Stimulated activated naive CD8-positive, alpha-beta T cell treated with anti-CD3 and anti-CD28 coated beads, Interleukin-15, amount 100 ng/mL, for 72 hours (primary cell): ENCODE measurements around the gene RASL12.
"Not testable (repeated sequence)": the region's sequence is repeated elsewhere in the genome, so short reads cannot be mapped to it uniquely, and the experiment has no call there.

Experiments
- ATAC-seq: fragments of 150-1000 bp; cut with Tn5 transposase; 2 replicates; pipeline ENCODE4 v1.10.0; 2021; ENCODE audit warnings: mild to moderate bottlenecking, moderate library complexity
- DNase-seq, 2 donors: peaks; one replicate each; pipeline ENCODE4 v3.0.0; 2021 to 2022
- H3K27ac Mint-ChIP-seq, 2 donors: one replicate each; pipeline ENCODE4 v1.8.0; 2022; ENCODE audit warnings: mild to moderate bottlenecking in 2 of 2, mixed read lengths in 2 of 2, moderate library complexity in 2 of 2
- H3K27me3 Mint-ChIP-seq: one replicate; pipeline ENCODE4 v1.8.0; 2022; ENCODE audit warnings: mixed read lengths
- H3K4me1 Mint-ChIP-seq: one replicate; pipeline ENCODE4 v1.8.0; 2022; ENCODE audit warnings: mild to moderate bottlenecking, mixed read lengths
- H3K4me3 Mint-ChIP-seq, 2 donors: one replicate each; pipeline ENCODE4 v1.8.0; 2022; ENCODE audit warnings: mild to moderate bottlenecking in 2 of 2, mixed read lengths in 2 of 2, moderate library complexity in 1 of 2
- H3K9me3 Mint-ChIP-seq, 2 donors: one replicate each; pipeline ENCODE4 v1.8.0; 2022; ENCODE audit warnings: mixed read lengths in 2 of 2

The RASL12 gene

DNA sequence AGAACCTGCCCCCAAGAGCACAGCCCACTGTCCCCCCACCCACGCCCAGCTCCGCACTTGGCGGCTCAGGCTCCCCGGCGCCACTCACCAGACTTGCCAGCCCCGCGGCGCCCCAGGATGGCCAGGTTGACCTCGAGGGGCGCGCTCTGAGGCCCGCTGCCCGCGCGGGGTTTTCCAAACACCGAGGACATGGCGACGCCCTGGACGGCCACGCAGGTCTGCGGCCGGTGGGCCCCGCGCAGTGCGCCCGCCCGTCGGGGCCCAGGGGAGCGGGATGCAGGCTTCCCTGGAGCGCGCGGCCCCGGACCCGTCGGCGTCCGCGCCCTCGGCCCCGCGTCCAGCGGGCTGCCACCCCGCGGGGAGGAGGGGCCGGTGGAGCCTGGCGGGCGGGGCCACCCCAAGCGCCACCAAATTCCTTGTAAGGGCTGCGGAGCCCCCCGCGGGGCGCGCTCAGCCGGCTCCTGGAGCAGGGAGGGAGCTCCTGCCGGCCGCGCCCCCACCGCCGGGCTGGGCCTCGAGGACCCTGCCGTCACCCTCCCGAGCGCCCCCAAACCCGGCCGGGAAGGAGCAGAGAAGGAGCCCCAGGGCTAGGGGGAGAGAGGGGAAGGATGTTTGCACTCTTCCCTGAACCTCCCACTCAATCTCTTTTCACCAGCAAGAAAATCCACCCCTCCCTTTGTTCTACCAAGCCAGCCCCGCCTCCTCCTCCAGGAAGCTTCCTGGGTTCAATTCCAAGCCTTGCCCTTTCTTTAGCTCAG, at the start of gene RASL12:
RASL12 (minus strand) TSS at position 347 of the 758 bp plus-strand sequence; CDS start at position 191, 156 bp downstream.
- H3K4me1 Mint-ChIP-seq, result peaks cover 19% of the 10 kb centered on the region
- DNase-seq, result no peak
- H3K27ac Mint-ChIP-seq, result peak within 1 kb of the TSS in 1 of 2 donors; percentile 8
- peak; percentile 37 for ATAC-seq
- peaks cover 64% of the 10 kb centered on the region for H3K27me3 Mint-ChIP-seq
- no peaks in the 10 kb centered on the region for H3K9me3 Mint-ChIP-seq
- peak within 1 kb of the TSS; percentile 56 to 78 for H3K4me3 Mint-ChIP-seq

DNA sequence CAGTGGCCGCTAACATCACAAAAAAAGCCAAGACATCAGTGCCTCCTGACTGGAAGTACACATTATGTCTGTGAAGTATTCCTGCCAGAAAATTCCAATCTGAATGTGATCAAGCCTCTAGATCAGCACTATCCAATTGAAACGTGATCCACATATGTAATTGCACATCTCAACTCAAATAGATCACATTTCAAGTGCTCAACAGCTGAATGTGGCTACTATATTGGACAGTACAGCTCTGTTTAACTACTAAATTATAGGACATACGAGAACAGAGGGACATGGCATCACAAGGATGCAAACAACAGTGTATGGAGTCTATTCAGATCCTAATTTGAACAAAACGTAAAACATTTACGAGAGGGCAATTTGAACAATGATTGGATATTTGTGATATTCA, 47.8 kb upstream of the RASL12 start:
- H3K27ac Mint-ChIP-seq, result no peak overlapping the region
- H3K9me3 Mint-ChIP-seq, result no peaks in the 10 kb centered on the region
- no peaks in the 10 kb centered on the region for H3K4me1 Mint-ChIP-seq
- H3K4me3 Mint-ChIP-seq, result no peak overlapping the region
- H3K27me3 Mint-ChIP-seq, result no peaks in the 10 kb centered on the region
- DNase-seq (no peak), ATAC-seq (no peak)

- DNase-seq (no peak), ATAC-seq (no peak)
- H3K27me3 Mint-ChIP-seq, result no peaks in the 10 kb centered on the region
- H3K4me1 Mint-ChIP-seq, result no peaks in the 10 kb centered on the region
- no peak within 1 kb of the TSS for H3K27ac Mint-ChIP-seq
- H3K9me3 Mint-ChIP-seq, result no peaks in the 10 kb centered on the region
- no peak within 1 kb of the TSS for H3K4me3 Mint-ChIP-seq
Measured at GRCh38 chr15:65115086-65115485, 47.3 kb upstream of the RASL12 start, which contains the start of gene UBAP1L. TSS of gene UBAP1L (minus strand) at chr15:65115200. CDS start at chr15:65106215, 8,985 bp downstream.

- peak overlapping the region in 1 of 2 donors; percentile 61 for H3K27ac Mint-ChIP-seq
Measured at GRCh38 chr15:65110676-65111292, 43.0 kb upstream of the RASL12 start.

GRCh38 chr15:65106011-65106590, 38.3 kb upstream of the RASL12 start:
- peak overlapping the region in 1 of 2 donors; percentile 24 for H3K4me3 Mint-ChIP-seq
- DNase-seq (no peak), ATAC-seq (no peak)
- peaks cover 12% of the 10 kb centered on the region for H3K4me1 Mint-ChIP-seq
- no peaks in the 10 kb centered on the region for H3K27me3 Mint-ChIP-seq
- H3K27ac Mint-ChIP-seq, result peak overlapping the region in 1 of 2 donors; percentile 72
- H3K9me3 Mint-ChIP-seq, result no peaks in the 10 kb centered on the region

More at GRCh38 chr15:65110676-65111292, 43.0 kb upstream of the RASL12 start:
- DNase-seq, result no peak
- ATAC-seq, result no peak
- no peak overlapping the region for H3K4me3 Mint-ChIP-seq
- H3K4me1 Mint-ChIP-seq, result peaks cover 6% of the 10 kb centered on the region
- H3K27me3 Mint-ChIP-seq, result no peaks in the 10 kb centered on the region
- H3K9me3 Mint-ChIP-seq, result no peaks in the 10 kb centered on the region

GRCh38 chr15:65105038-65105437, 37.2 kb upstream of the RASL12 start:
- no peaks in the 10 kb centered on the region for H3K9me3 Mint-ChIP-seq

GRCh38 chr15:65102912-65103311, 35.1 kb upstream of the RASL12 start:
- no peak for DNase-seq
- Mint-ChIP-seq H3K27ac (peak overlapping the region in 1 of 2 donors; percentile 33), H3K4me1 (peaks cover 12% of the 10 kb centered on the region), H3K9me3 (no peaks in the 10 kb centered on the region), H3K27me3 (no peaks in the 10 kb centered on the region), H3K4me3 (no peak overlapping the region)
- no peak for ATAC-seq

More at GRCh38 chr15:65105038-65105437, 37.2 kb upstream of the RASL12 start:
- H3K27ac Mint-ChIP-seq, result no peak overlapping the region
- no peaks in the 10 kb centered on the region for H3K27me3 Mint-ChIP-seq
- ATAC-seq, result no peak
- no peak overlapping the region for H3K4me3 Mint-ChIP-seq
- H3K4me1 Mint-ChIP-seq, result peaks cover 12% of the 10 kb centered on the region
- no peak for DNase-seq

GRCh38 chr15:65101891-65102708, 34.3 kb upstream of the RASL12 start:
- Mint-ChIP-seq H3K4me3 (no peak overlapping the region), H3K27me3 (no peaks in the 10 kb centered on the region), H3K27ac (no peak overlapping the region), H3K4me1 (peaks cover 12% of the 10 kb centered on the region), H3K9me3 (no peaks in the 10 kb centered on the region)
- DNase-seq (no peak), ATAC-seq (peak; percentile 80)

DNA sequence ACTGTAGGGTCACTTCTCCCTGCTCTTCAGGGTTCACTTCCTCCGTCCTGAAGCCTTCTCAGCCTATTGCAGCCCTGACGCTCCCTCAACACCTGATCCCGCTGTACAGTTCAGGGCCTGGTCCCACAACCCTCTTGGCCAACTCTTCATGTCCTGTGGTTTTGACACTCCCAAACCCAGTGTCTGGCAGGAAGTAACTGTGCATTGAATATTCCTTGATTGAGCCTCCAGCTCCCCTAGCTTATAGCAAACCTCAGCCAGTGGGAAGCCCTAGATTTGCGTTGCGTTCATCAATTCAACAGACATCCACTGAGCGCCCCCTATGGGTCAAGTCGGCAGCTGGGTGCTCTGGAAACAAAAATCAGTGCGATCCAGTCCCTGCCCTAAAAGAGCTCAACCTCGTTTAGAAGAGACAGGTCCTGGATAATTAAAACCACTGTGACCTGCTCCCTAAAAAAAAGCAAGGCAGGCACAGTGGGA, 33.7 kb upstream of the RASL12 start:
- Mint-ChIP-seq H3K27ac (no peak overlapping the region), H3K4me1 (peaks cover 12% of the 10 kb centered on the region), H3K27me3 (no peaks in the 10 kb centered on the region), H3K9me3 (no peaks in the 10 kb centered on the region), H3K4me3 (no peak overlapping the region)
- DNase-seq (peak; percentile 37 to 44), ATAC-seq (no peak)

DNA sequence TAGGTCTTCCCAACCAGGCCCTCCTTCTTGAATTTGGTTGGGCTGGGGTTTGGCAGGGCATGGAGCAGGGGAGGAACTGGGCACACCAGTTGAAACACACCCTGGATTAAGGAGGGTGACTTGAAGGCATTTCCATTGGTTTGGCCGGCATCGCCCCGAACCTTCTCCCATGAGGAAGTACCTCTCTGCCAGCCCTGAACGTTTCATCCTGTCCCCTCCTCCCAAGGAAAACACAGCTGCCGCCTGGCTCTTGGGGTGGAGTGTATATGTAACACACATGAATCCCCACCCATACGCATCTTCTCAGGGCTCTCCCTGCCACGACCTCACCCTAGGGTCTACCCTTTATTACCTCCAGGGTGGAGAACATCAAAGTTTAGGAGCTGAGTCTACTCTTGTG, 32.7 kb upstream of the RASL12 start:
- DNase-seq, result no peak
- H3K9me3 Mint-ChIP-seq, result no peaks in the 10 kb centered on the region
- no peak overlapping the region for H3K27ac Mint-ChIP-seq
- H3K27me3 Mint-ChIP-seq, result no peaks in the 10 kb centered on the region
- H3K4me3 Mint-ChIP-seq, result no peak overlapping the region
- H3K4me1 Mint-ChIP-seq, result peaks cover 6% of the 10 kb centered on the region
- no peak for ATAC-seq

GRCh38 chr15:65099801-65100200, 32.0 kb upstream of the RASL12 start:
- not testable (repeated sequence) for H3K9me3 Mint-ChIP-seq, H3K27ac Mint-ChIP-seq, H3K4me1 Mint-ChIP-seq, DNase-seq, ATAC-seq, H3K4me3 Mint-ChIP-seq, H3K27me3 Mint-ChIP-seq

GRCh38 chr15:65099336-65099735, 31.5 kb upstream of the RASL12 start:
- no peak for ATAC-seq
- H3K27ac Mint-ChIP-seq, result no peak overlapping the region
- DNase-seq, result no peak

DNA sequence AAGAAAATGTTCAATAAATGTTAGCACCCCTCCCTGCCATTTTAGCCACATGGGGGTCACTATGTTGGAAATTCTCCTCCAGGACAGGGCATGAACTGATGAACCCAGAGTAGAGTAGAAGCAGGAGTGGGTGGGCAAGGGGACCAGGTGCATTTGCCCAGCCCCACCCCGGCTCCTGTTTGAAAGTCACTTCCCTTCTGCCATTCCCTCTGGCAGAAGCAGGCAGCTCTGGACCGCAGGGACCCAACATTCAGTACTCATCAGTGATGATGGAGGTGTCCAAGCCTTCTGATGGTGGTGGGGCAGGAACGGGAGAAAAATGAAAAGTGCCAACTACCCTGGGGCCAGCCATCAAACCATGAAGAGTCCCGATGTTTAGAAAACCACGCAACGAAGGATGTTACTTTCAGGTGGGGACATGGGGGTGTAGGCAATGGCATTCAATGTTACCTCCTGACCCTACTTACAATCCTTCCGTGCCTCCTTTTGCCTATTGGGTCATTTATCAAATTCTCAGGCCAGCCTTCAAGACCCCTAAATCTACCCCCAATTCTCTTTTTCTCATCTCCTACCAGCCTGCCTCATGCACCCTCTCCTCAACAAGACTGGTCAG, 30.0 kb upstream of the RASL12 start:
- Mint-ChIP-seq H3K4me3 (no peak overlapping the region), H3K27ac (no peak overlapping the region), H3K27me3 (no peaks in the 10 kb centered on the region), H3K9me3 (no peaks in the 10 kb centered on the region), H3K4me1 (peaks cover 6% of the 10 kb centered on the region)
- ATAC-seq (no peak), DNase-seq (no peak)

More at GRCh38 chr15:65099336-65099735, 31.5 kb upstream of the RASL12 start:
- Mint-ChIP-seq H3K4me3 (no peak overlapping the region), H3K4me1 (peaks cover 6% of the 10 kb centered on the region), H3K27me3 (no peaks in the 10 kb centered on the region), H3K9me3 (no peaks in the 10 kb centered on the region)

- Mint-ChIP-seq H3K4me3 (no peak overlapping the region), H3K9me3 (no peaks in the 10 kb centered on the region), H3K27ac (no peak overlapping the region), H3K4me1 (peaks cover 4% of the 10 kb centered on the region), H3K27me3 (no peaks in the 10 kb centered on the region)
- ATAC-seq (no peak), DNase-seq (no peak)
Measured at GRCh38 chr15:65096481-65097385, 28.9 kb upstream of the RASL12 start.
